ENCODE data around the gene UFD1.

GRCh38 chr22:19498866-19499190, 19.8 kb upstream of the UFD1 start:
- TF ChIP-seq CTCF (IDR thresholded peaks at IDR 0.05), result no peak
- TF ChIP-seq EP300 (IDR thresholded peaks at IDR 0.05; ENCODE audit: low read depth), result no peak
